Measurements from ENCODE around the gene HTR5A.

HTR5A gene

DNA sequence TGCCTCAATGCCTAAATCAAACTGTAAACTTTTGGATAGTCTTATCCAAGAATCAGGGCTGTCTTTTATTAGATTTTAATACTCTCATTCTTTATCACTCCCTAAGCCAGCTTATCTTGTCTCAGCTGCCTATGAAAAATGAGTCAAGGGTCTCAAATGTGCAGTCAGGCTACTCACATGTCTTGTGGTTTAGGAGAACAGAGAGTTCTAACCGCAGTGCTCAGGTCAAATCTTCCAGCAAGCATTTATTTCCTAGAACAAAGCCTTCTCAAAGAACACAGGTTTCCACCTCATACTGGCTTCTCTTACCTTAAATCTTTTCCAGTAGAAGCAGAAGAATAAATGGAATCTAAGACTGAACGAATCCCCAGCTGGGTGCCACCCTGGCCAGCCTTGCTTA lies 23.5 kb downstream of the HTR5A start:
- DNase-seq = no peak

GRCh38 chr7:155094636-155095135 lies 24.6 kb downstream of the HTR5A start:
- no peak for DNase-seq

DNA sequence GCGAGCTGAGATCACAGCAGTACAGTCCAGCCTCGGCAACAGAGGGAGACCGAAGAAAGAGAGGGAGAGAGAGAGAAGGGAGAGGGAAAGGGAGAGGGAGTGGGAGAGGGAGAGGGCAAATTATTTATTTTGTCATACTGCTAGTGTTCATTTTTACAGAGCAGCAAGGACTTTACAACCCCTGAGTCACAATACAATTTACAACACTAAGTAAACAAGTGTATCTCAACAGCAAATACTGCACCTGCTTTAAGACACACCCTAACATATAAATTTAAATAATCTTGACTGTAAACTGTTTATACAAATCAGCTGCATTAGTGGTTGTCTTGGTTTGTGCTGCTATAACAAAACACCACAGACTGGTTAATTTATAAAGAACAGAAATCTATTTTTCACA lies 27.2 kb downstream of the HTR5A start:
- DNase-seq = no peak

DNA sequence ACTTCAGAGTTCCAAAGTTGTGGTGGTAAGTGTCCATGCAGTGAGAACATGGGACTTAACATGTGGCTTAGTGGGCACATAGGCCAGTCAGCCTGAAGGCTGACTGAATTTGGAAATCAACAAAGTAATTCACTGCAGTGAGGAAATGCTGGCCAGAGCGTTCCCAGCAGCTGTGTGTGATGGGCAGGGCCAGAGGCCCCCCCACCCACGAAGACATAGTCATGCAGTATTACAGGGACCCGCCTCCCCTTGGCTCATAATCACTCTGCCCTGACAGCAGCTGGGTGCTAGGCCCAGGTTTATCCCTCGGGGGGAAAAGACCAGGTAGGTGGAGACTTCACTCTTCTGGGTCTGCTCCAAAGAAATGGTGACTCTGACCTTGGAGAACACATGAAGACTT lies 33.7 kb downstream of the HTR5A start:
- no peak for DNase-seq

GRCh38 chr7:155104913-155105312 lies 34.8 kb downstream of the HTR5A start:
- DNase-seq = no peak

DNA sequence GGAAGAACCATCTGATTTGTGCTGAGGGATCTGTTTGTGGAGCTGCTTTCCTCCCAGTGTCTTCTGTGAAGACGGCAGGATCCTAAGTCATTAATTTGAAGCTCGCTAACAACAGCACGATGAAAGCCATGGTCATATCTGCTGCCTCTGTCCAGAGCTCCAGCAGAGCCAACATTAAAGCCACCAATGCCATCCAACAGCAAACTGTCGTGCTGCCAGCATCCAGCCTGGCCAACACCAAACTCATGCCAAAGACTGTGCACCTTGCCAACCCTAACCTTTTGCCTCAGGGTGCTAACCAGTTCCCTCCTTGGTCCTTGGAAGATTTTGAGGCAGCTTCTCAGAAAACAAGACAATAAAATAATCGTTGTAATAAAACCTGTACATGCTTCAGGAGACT lies 36.2 kb downstream of the HTR5A start:
- no peak for DNase-seq

- no peak for DNase-seq
Measured at GRCh38 chr7:155107126-155107525, 37.0 kb downstream of the HTR5A start.

DNA sequence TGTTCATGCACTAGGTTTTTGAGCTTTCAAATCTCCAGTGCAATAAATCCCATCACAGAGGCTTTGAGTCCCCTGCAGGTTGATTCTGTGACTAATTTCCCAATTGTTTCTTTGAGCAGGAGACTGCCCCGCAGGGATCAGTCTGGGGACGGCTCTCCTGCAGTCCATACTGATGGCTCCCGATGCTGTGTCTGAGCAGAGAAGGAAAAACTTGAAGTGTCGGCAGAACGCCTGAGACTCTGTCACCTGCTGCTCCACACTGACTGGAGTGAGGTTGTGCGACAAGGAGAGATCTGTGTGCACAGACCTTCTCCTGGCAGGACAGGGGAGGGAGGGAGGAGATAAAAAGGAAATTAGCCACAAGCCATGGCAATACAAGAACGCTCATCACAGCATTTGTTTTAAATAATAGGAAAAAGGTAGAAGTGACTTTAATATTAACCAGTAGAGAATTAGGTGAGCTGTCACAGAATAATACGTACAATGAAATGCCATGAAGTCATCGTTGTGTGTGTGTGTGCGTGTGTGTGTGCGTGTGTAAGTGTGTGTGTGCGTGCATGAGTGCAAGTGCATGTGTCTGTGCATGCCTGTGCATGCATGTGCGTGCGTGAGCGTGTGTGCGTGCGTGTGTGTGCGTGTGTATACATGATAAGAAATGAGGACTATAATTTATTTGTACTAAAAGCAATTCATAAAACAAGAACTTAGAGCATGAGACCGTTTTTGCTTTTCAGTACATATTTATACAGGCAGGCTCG lies 38.2 kb downstream of the HTR5A start:
- no peak for DNase-seq

DNA sequence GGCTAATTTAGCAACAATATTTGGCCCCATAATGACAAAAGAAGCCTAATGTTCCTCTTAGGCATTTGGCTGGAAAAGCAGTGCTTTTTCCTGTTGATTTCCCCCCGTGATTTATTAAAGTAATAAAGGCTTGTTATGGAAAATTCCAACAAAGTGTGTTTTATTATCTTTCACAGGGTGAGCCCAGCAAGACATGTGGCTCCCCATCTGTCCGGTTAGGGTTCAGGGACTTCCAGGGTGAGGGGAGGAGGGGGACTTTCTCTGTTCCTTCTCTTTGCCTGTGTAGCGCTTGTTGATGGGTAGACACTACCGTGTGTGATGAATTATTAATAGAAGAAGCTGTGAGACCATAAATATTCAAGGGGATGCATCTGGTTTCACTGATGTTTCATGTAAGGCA lies 39.0 kb downstream of the HTR5A start:
- no peak for DNase-seq

DNA sequence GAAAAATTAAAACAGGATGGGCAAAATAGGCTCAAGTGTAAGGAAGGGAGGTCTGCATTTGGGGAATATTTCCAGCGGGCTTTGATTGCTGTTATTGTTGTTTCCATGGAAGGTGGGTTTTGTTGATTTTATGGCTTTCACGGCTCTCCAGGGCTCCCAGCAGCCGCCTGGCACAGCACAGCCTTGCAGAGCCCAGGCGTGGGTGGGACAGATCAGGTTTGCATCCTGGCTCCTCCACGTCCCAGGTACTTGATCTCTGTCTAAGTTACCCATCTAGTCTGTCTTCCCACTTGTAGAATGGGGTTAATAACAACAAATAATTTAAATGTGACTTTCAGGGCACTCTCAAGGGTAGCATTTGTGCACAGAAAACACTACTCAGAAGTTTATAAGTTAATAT lies 45.2 kb downstream of the HTR5A start:
- no peak for DNase-seq

DNA sequence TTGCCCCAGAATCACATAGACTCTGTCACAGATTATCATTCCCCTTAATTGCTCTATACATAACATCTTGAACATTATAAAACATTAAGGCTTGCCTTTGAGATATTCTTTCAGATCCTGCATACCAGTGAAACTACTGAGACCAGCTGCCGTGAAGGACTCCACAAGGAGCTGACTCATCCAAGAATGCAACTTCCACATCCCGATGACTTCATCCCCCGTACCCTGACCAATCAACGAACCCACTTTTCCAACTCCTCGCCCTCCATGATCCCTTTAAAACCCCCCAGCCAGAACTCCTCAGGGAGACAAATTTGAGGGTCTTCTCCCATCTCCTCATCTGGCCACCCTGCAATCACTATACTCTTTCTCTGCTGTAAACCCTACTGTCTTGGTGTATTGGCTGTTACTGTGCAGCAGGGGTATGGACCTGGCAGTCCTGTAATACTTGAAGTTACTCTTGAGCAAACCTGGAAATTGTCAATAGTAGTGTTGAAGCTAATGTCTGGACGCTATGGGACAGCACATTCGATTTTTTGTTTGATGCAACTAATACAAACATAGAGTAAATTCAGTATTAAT lies 49.8 kb downstream of the HTR5A start:
- DNase-seq = no peak

- no peak for DNase-seq
Measured at GRCh38 chr7:155120460-155120859, 50.3 kb downstream of the HTR5A start.

DNA sequence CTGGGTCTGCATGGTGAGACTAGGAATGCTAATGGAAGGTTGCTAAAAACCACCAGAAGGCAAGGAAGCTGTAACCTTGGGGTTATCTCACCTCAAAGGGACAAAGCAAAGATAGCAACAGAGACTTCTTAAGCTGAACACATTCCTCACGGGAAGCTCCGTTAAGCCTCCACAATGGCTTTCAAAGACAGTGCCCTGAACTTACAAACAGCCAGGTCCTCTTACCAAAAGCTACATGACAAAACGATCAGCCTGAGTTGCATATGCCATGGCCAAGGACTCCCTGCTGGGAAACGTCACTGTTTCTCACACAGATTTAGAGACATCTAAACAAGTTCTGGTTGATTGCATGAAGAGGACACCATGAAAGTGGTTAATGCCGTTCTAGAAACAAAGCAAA lies 52.7 kb downstream of the HTR5A start:
- DNase-seq = no peak

DNA sequence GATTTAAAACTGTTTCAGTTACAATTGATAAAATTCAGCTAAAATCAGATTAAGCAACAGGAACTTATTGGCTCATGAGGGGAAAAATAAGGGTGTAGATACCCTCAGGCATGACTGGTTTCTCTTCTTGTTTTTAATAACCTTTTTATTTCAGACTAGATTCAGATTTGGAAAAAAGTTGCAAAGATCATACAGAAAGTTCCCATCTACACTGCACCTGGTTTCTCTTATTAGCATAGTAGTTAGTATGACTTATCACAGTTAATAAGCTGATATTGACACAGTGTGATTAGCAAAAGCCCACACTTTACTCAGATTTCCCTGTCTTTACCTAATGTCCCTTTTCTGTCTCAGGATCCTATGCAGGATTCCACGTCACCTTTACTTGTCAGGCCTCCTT lies 53.3 kb downstream of the HTR5A start:
- no peak for DNase-seq

DNA sequence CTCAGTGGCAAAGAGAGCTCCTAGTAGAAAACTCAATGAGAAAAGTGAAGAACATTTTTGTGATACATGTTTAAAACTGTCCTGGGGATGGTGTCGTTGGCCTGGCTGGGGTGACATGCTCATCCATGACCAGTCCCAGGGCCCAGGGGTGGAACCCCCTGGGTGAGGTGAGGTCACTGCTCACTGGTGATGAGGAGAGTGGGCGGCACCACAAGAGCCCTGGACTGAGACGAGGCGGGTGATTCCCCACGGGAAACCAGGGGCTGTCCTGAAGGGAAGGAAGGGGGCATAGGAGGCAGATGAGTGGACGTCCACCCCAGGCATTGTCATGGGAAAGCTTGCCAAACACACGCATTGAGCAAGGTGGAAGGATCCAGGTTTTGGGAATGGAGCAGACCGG lies 54.6 kb downstream of the HTR5A start:
- no peak for DNase-seq

GRCh38 chr7:155129186-155129585 lies 59.1 kb downstream of the HTR5A start:
- DNase-seq = no peak

GRCh38 chr7:155129789-155130188 lies 59.7 kb downstream of the HTR5A start:
- DNase-seq = no peak

DNA sequence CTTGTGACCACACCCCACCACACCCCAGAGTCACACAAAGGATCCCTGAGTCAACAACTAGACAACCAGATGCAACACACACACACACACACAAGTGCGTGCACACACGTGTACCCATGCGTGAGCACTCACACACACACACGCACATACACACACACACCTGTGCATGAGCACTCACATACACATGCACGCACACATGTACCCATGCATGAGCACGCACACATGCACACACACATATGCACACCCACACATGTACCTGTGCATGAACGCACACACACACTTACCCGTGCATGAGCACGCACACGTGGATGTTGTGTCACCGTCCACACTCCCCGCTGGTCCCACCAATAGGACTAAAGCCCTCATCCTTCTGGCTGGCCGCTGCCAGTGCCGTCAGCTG lies 60.4 kb downstream of the HTR5A start:
- DNase-seq = no peak

GRCh38 chr7:155131090-155131489 lies 61.0 kb downstream of the HTR5A start:
- no peak for DNase-seq

GRCh38 chr7:155132431-155132830 lies 62.3 kb downstream of the HTR5A start:
- no peak for DNase-seq

DNA sequence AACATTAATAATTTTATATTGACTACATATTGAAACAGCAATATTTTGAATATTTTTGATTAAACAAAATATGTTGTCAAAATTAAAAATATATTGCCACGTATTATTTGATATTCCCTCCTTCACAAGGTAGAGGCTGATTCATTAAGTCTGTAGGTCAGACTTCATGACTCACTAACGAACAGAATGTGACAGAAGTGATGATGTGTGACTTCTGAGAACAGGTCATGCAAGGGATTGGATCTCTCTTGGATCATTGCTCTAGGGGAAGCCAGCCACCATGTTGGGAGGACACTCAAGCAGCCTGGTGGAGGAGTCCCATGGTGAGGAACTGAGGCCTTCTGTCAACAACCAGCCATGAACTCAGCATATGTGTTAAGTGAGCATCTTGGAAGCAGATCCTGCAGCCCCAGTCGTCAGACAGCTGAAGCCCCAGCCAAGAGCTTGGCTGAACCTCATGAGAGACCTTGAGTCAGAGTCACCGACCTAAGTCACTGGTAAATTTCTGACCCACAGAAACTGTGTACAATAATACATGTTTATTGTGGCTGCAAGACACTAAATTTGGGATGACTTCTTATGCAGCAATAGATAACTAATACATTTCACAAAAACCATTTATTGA lies 66.6 kb downstream of the HTR5A start:
- DNase-seq = no peak

Measured in femur (tissue), 1 donor.